H9 (cell line): Measurements from ENCODE around the gene NOXRED1. TPM values are rescaled to one million over a fixed set of nuclear protein-coding genes. Genes with fewer than 3 reads are reported as not detected.

Source experiments
- DNase-seq: peaks from one replicate; pipeline ENCODE4 v3.0.0-alpha.2; 2017
- H2AFZ ChIP-seq: one replicate; pipeline ENCODE4 v1.6.1; 2013; ENCODE audit warnings: mild to moderate bottlenecking, low read length, control low read depth, moderate library complexity
- H2AK5ac ChIP-seq: 2 replicates; pipeline ENCODE4 v1.6.1; 2013; ENCODE audit warnings: low read length, control low read depth, mixed read lengths; ENCODE audit not compliant: insufficient read length
- H2BK120ac ChIP-seq: one replicate; pipeline ENCODE4 v1.6.1; 2013; ENCODE audit warnings: low read depth, mild to moderate bottlenecking, low read length, control low read depth, inconsistent platforms; ENCODE audit not compliant: poor library complexity, severe bottlenecking
- H2BK12ac ChIP-seq: 2 replicates; pipeline ENCODE4 v1.6.1; 2013; ENCODE audit warnings: low read length, control low read depth, mixed read lengths, low read depth; ENCODE audit not compliant: insufficient read length
- H2BK15ac ChIP-seq: 2 replicates; pipeline ENCODE4 v1.6.1; 2013; ENCODE audit warnings: low read depth, low read length, control low read depth
- H2BK20ac ChIP-seq: one replicate; pipeline ENCODE4 v1.6.1; 2013; ENCODE audit warnings: low read depth, mild to moderate bottlenecking, low read length, control low read depth, inconsistent platforms; ENCODE audit not compliant: poor library complexity, severe bottlenecking
- H2BK5ac ChIP-seq: 2 replicates; pipeline ENCODE4 v1.6.1; 2013; ENCODE audit warnings: low read length, control low read depth, mixed read lengths; ENCODE audit not compliant: insufficient read length
- H3K14ac ChIP-seq: 2 replicates; pipeline ENCODE4 v1.6.1; 2013; ENCODE audit warnings: low read length, control low read depth; ENCODE audit not compliant: insufficient read depth
- H3K18ac ChIP-seq: 2 replicates; pipeline ENCODE4 v1.6.1; 2013; ENCODE audit warnings: low read depth, mild to moderate bottlenecking, mixed read lengths, low read length, control low read depth; ENCODE audit not compliant: insufficient read length
- H3K23ac ChIP-seq: 2 replicates; pipeline ENCODE4 v1.6.1; 2013; ENCODE audit warnings: low read length, control low read depth, mixed read lengths, low read depth; ENCODE audit not compliant: insufficient read length
- H3K23me2 ChIP-seq: 2 replicates; pipeline ENCODE4 v1.6.1; 2013; ENCODE audit warnings: low read depth, mild to moderate bottlenecking, mixed read lengths, low read length, control low read depth; ENCODE audit not compliant: insufficient read length, poor library complexity, severe bottlenecking
- H3K27ac ChIP-seq: 2 replicates; pipeline ENCODE4 v1.5.1; 2013; ENCODE audit warnings: low read length, control low read depth, mixed read lengths, low read depth; ENCODE audit not compliant: insufficient read length
- H3K27me3 ChIP-seq: 2 replicates; pipeline ENCODE4 v1.6.1; 2013; ENCODE audit warnings: low read length, control low read depth, inconsistent platforms; ENCODE audit not compliant: insufficient read depth
- H3K4ac ChIP-seq: 2 replicates; pipeline ENCODE4 v1.6.1; 2013; ENCODE audit warnings: low read depth, mild to moderate bottlenecking, control low read depth, inconsistent platforms, low read length, moderate library complexity
- H3K4me1 ChIP-seq: 2 replicates; pipeline ENCODE4 v1.6.1; 2013; ENCODE audit warnings: low read length, control low read depth, inconsistent platforms; ENCODE audit not compliant: insufficient read depth
- H3K4me2 ChIP-seq: 2 replicates; pipeline ENCODE4 v1.6.1; 2013; ENCODE audit warnings: low read length, control low read depth, mixed read lengths; ENCODE audit not compliant: insufficient read length, insufficient read depth
- H3K56ac ChIP-seq: 2 replicates; pipeline ENCODE4 v1.6.1; 2013; ENCODE audit warnings: low read depth, mild to moderate bottlenecking, mixed read lengths, low read length, control low read depth; ENCODE audit not compliant: insufficient read length
- H3K79me1 ChIP-seq: 2 replicates; pipeline ENCODE4 v1.6.1; 2013; ENCODE audit warnings: low read depth, mild to moderate bottlenecking, moderate library complexity, low read length, control low read depth, inconsistent platforms; ENCODE audit not compliant: insufficient read depth, poor library complexity, severe bottlenecking
- H3K79me2 ChIP-seq: 2 replicates; pipeline ENCODE4 v1.6.1; 2013; ENCODE audit warnings: low read length, control low read depth, inconsistent platforms; ENCODE audit not compliant: insufficient read depth
- H3K9ac ChIP-seq: 2 replicates; pipeline ENCODE4 v1.6.1; 2013; ENCODE audit warnings: low read length, control low read depth, mixed read lengths; ENCODE audit not compliant: insufficient read length; ENCODE audit errors: extremely low read depth
- H3K9me3 ChIP-seq: one replicate; pipeline ENCODE4 v1.6.1; 2013; ENCODE audit warnings: low read depth, low read length, inconsistent platforms; ENCODE audit not compliant: control insufficient read depth
- H3T11ph ChIP-seq: one replicate; pipeline ENCODE4 v1.6.1; 2013; ENCODE audit warnings: mild to moderate bottlenecking, low read length, control low read depth, inconsistent platforms
- H4K20me1 ChIP-seq: one replicate; pipeline ENCODE4 v1.6.1; 2013; ENCODE audit not compliant: control insufficient read depth, insufficient read length, insufficient read depth
- H4K5ac ChIP-seq: 2 replicates; pipeline ENCODE4 v1.6.1; 2013; ENCODE audit warnings: low read depth, mild to moderate bottlenecking, mixed read lengths, low read length, control low read depth; ENCODE audit not compliant: insufficient read length
- H4K8ac ChIP-seq: replicated peaks from 2 replicates; pipeline ENCODE4 v1.6.1; 2013; ENCODE audit warnings: low read length, control low read depth, mixed read lengths, low read depth; ENCODE audit not compliant: insufficient read length
- H4K91ac ChIP-seq: 2 replicates; pipeline ENCODE4 v1.6.1; 2013; ENCODE audit warnings: low read depth, mild to moderate bottlenecking, moderate library complexity, mixed read lengths, low read length, control low read depth; ENCODE audit not compliant: insufficient read length
- H3K27ac Mint-ChIP-seq, 3 experiments: 2 replicates in 2 of 3; 3 replicates in 1 of 3; pipeline ENCODE4 v1.8.0; 2020 to 2021; ENCODE audit warnings: mixed read lengths in 3 of 3, mild to moderate bottlenecking in 1 of 3, moderate library complexity in 1 of 3
- H3K27me3 Mint-ChIP-seq: 2 replicates; pipeline ENCODE4 v1.8.0; 2021; ENCODE audit warnings: low read depth, mild to moderate bottlenecking, moderate library complexity, mixed read lengths
- H3K36me3 Mint-ChIP-seq, 3 experiments: 2 replicates in 2 of 3; 3 replicates in 1 of 3; pipeline ENCODE4 v1.8.0; 2020 to 2021; ENCODE audit warnings: low read depth in 3 of 3, mixed read lengths in 3 of 3; ENCODE audit not compliant: insufficient read depth in 1 of 3
- H3K4me1 Mint-ChIP-seq, 2 experiments: 2 replicates each; pipeline ENCODE4 v1.8.0; 2020; ENCODE audit warnings: mixed read lengths in 2 of 2
- H3K4me3 Mint-ChIP-seq, 2 experiments: 2 replicates in 1 of 2; 3 replicates in 1 of 2; pipeline ENCODE4 v1.8.0; 2020 to 2021; ENCODE audit warnings: mild to moderate bottlenecking in 2 of 2, mixed read lengths in 2 of 2, moderate library complexity in 1 of 2
- H3K9me3 Mint-ChIP-seq, 2 experiments: 2 replicates in 1 of 2; 3 replicates in 1 of 2; pipeline ENCODE4 v1.8.0; 2020; ENCODE audit warnings: mild to moderate bottlenecking in 2 of 2, mixed read lengths in 2 of 2, moderate library complexity in 1 of 2
- CTCF ChIP-seq: fragments of 200-600 bp; sonication (generic); conservative IDR thresholded peaks from 3 replicates; pipeline ENCODE4 v1.8.0; 2021; ENCODE audit warnings: antibody characterized with exemption, mild to moderate bottlenecking
- WGBS: extraction: QIAGEN DNeasy Blood & Tissue Kit; methylation state at CpG from one replicate; pipeline ENCODE4 v1.1.7; 2013; ENCODE audit warnings: missing lambda C conversion rate, low lambda C conversion rate, mixed read lengths; ENCODE audit not compliant: insufficient read length; ENCODE audit errors: extremely low coverage; 5-methylcytosine and 5-hydroxymethylcytosine counted together
- total RNA-seq: library from RNA; stranded (reverse); gene quantifications from 2 replicates; pipeline ENCODE4 v1.2.1, GENCODE V29; 2021

NOXRED1 gene
- total RNA-seq, 1 experiment from 2014 or later: not detected

DNA sequence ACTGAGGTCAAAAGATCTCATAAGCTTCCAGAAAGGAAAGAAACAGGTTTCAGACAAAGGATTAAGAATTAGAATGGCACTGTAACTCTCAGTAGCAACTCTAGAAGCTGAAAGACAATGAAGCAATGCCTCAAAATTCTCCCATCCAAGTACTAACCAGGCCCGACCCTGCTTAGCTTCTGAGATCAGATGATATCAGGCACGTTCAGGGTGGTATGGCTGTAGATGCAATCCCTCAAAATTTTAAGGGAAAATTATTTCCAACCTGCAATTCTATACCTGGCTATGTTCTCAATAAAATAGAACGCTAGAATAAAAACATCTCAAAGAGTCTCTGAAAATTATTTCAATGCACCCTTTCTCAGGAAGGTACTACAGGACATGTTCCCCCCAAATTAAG, 19.6 kb downstream of the NOXRED1 start:
- Histone ChIP-seq H2BK12ac (no peak overlapping the region), H3K4me2 (no peak overlapping the region), H3K23me2 (no peaks in the 10 kb centered on the region), H3K79me2 (no peaks in the 10 kb centered on the region), H3K18ac (no peak overlapping the region), H3K23ac (no peak overlapping the region), H3T11ph (no peak overlapping the region), H3K27ac (no peak overlapping the region), H2BK15ac (no peak overlapping the region), H3K27me3 (no peaks in the 10 kb centered on the region), H4K5ac (no peak overlapping the region), H3K4me1 (no peaks in the 10 kb centered on the region), H2BK120ac (no peak overlapping the region), H2AK5ac (no peak overlapping the region), H2AFZ (no peak overlapping the region), H3K4ac (no peak overlapping the region), H4K20me1 (no peaks in the 10 kb centered on the region), H3K9ac (no peak overlapping the region), H4K91ac (no peak overlapping the region), H4K8ac (no peak overlapping the region), H3K9me3 (no peaks in the 10 kb centered on the region), H2BK5ac (no peak overlapping the region), H2BK20ac (no peak overlapping the region), H3K14ac (no peak overlapping the region), H3K79me1 (no peaks in the 10 kb centered on the region), H3K56ac (no peak overlapping the region)
- no peak overlapping the region for H3K27ac Mint-ChIP-seq
- no peak for TF ChIP-seq CTCF
- no peaks in the 10 kb centered on the region for H3K4me1 Mint-ChIP-seq
- no peaks in the 10 kb centered on the region for H3K9me3 Mint-ChIP-seq
- no peak for DNase-seq
- no peaks in the 10 kb centered on the region for H3K27me3 Mint-ChIP-seq
- H3K4me3 Mint-ChIP-seq: no peak overlapping the region
- WGBS: no CpG with 5 or more reads among the region's 3 CpGs
- H3K36me3 Mint-ChIP-seq: no peaks in the 10 kb centered on the region
